Measurements from ENCODE around the gene QPRT.

- TF ChIP-seq EZH2 (IDR thresholded peaks at IDR 0.05; ENCODE audit: borderline replicate concordance, insufficient read depth, low read depth, low read length, poor library complexity, severe bottlenecking): no peak
- TF ChIP-seq CTCF (IDR thresholded peaks at IDR 0.05): no peak
These were observed 16.3 kb upstream of the QPRT start for GRCh38 chr16:29662729-29663015.

Data from B cell (primary cell).